ENCODE measurements around the gene ABCC1.

The ABCC1 gene

DNA sequence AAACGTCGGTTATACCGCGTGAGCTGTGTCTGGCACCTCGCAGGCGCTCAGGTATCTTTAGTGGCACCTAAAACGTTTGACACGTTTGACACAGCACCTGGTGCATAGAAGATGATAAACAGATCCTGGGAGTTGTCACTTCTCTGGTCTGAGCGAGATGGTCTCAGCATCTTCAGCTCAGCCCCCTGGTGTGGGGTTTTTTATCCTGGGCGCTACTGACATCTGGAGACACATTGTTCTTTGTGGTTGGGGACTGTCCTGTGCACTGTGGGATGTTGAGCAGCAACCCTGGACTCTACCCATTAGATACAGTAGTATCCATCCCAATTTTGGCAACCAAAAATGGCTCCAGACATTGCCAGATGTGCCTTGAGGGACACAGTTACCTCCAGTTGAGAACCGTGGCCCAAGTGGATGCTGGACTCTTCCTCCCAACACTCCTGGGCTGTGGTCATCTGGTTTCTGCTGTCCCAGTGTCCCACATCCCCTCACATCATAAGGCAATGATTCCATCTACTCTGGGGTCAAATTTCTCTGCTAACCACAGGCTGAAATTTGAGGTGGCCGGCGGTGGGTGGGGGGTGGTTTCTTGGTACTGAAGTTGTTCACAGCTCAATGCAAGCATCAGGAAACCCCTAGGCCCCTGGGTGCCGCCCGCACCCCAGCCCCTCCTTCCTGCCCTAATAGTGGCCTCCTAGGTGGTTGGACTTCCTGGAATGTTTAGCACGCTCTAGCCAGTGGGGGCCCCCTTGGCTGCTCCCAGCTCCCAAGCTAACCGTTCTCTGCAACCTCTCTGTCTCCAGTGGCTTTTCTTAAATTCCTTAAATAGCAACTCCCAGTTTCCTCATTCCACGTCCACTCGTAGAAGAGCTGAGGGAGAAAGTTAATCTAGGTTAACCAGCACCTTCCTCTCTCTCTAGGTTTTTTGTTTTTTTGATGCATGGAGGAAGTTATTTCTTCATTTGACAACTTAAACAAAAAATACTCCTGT is 124.8 kb downstream of the ABCC1 start:
- Histone ChIP-seq H3K9me2 (replicated peaks; ENCODE audit: insufficient read depth, low read length) (no peaks in the 10 kb centered on the region), H3K27me3 (ENCODE audit: low read length) (no peaks in the 10 kb centered on the region), H4K20me1 (ENCODE audit: low read depth, low read length) (no peaks in the 10 kb centered on the region), H3K9ac (ENCODE audit: low read length) (no peak overlapping the region), H3K36me3 (ENCODE audit: low read length) (0 out of 2 replicates have a peak, but pooled peaks cover 2% of the 10 kb centered on the region), H3F3A (ENCODE audit: insufficient read depth) (no peaks in the 10 kb centered on the region), H3K4me2 (ENCODE audit: low read depth, low read length, poor library complexity, severe bottlenecking) (no peak overlapping the region), H3K9me3 (ENCODE audit: insufficient read depth, low read length) (no peaks in the 10 kb centered on the region), H2AFZ (ENCODE audit: low read depth, low read length, severe bottlenecking) (no peak overlapping the region), H3K79me2 (ENCODE audit: insufficient read depth, low read length) (no peaks in the 10 kb centered on the region), H3K27ac (ENCODE audit: low read depth, low read length) (no peak overlapping the region), H3K4me3 (ENCODE audit: insufficient read depth, low read length, poor library complexity, severe bottlenecking) (no peak overlapping the region)
- TF ChIP-seq CTCF (IDR thresholded peaks at IDR 0.05; ENCODE audit: insufficient read depth, low read length, poor library complexity, severe bottlenecking): no peak
- TF ChIP-seq EZH2phosphoT487 (conservative IDR thresholded peaks at IDR 0.05; ENCODE audit: low read length): no peak

DNA sequence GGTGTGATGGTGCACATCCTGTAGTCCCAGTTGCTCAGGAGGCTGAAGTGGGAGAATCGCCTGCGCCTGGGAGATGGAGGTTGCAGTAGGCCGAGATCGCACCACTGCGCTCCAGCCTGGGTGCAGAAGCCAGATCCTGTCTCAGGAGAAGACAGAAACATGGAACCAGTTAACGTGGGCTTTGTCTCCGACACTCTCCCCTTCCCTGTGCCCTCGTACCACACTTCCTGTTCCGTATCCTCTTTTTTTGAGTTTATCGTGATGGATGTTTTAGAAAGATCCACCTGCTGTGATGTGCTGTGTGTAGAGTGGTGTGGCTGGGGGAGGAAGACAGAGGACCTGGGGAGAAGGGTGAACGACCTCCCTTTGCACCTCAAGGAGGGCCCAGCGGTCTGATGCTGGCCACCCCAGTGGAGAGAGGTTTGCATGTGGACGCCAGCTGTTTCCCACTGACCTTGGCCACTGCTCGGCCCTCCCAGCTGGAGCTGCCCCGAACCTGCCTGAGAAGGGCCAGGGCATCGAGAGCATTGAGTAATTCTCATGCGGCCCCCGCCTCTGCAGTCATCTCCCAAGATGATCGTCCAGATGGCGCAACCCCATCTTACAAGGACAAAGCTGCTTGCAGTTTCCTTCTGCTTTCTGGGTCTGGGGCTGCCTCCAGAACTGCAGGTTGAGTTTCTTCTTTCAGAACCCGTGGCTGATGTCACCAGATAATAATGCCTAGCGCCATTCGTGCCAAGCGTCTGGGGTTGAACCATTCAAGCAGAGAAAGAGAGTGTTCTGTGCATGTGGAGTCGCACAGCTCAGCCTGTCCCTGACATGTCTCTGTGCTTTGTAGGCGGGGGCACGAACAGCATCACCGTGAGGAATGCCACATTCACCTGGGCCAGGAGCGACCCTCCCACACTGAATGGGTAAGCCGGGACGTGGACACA is 126.3 kb downstream of the ABCC1 start:
- Histone ChIP-seq H3K79me2 (ENCODE audit: insufficient read depth, low read length) (no peaks in the 10 kb centered on the region), H3K9me3 (ENCODE audit: insufficient read depth, low read length) (no peaks in the 10 kb centered on the region), H2AFZ (ENCODE audit: low read depth, low read length, severe bottlenecking) (no peak overlapping the region), H4K20me1 (ENCODE audit: low read depth, low read length) (no peaks in the 10 kb centered on the region), H3K36me3 (ENCODE audit: low read length) (0 out of 2 replicates have a peak, but pooled peaks cover 2% of the 10 kb centered on the region), H3K9ac (ENCODE audit: low read length) (no peak overlapping the region), H3K4me2 (ENCODE audit: low read depth, low read length, poor library complexity, severe bottlenecking) (no peak overlapping the region), H3K9me2 (replicated peaks; ENCODE audit: insufficient read depth, low read length) (no peaks in the 10 kb centered on the region), H3K4me3 (ENCODE audit: insufficient read depth, low read length, poor library complexity, severe bottlenecking) (no peak overlapping the region), H3K27me3 (ENCODE audit: low read length) (no peaks in the 10 kb centered on the region), H3K27ac (ENCODE audit: low read depth, low read length) (no peak overlapping the region), H3F3A (ENCODE audit: insufficient read depth) (no peaks in the 10 kb centered on the region)
- no peak for TF ChIP-seq CTCF (IDR thresholded peaks at IDR 0.05; ENCODE audit: insufficient read depth, low read length, poor library complexity, severe bottlenecking)
- TF ChIP-seq EZH2phosphoT487 (conservative IDR thresholded peaks at IDR 0.05; ENCODE audit: low read length): no peak

DNA sequence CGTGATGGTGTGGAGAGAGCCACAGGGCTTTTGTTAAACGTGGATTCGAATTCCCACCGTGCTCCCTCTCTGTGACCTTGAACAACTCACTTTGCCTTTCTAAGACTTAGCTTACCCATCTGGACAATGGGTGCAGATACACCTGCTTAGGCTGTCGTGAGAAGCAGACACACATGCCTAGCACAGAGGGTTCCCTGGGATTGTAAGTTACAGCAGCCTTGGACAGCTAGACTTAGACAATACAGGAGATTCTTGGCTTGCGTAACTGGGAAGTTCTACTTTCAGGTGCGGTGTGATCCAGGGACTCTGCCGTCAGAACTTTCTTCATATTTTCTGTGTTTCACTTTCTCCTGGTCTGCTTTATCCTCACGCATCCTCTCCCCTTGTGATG is 127.0 kb downstream of the ABCC1 start:
- H3K4me3 ChIP-seq (ENCODE audit: insufficient read depth, low read length, poor library complexity, severe bottlenecking): no peak overlapping the region
- no peaks in the 10 kb centered on the region for H4K20me1 ChIP-seq (ENCODE audit: low read depth, low read length)
- TF ChIP-seq EZH2phosphoT487 (conservative IDR thresholded peaks at IDR 0.05; ENCODE audit: low read length) (no peak), CTCF (IDR thresholded peaks at IDR 0.05; ENCODE audit: insufficient read depth, low read length, poor library complexity, severe bottlenecking) (no peak)
- H3K9ac ChIP-seq (ENCODE audit: low read length): no peak overlapping the region
- no peaks in the 10 kb centered on the region for H3K79me2 ChIP-seq (ENCODE audit: insufficient read depth, low read length)
- 0 out of 2 replicates have a peak, but pooled peaks cover 2% of the 10 kb centered on the region for H3K36me3 ChIP-seq (ENCODE audit: low read length)
- H3K9me2 ChIP-seq (replicated peaks; ENCODE audit: insufficient read depth, low read length): no peaks in the 10 kb centered on the region
- H3K9me3 ChIP-seq (ENCODE audit: insufficient read depth, low read length): no peaks in the 10 kb centered on the region
- no peaks in the 10 kb centered on the region for H3F3A ChIP-seq (ENCODE audit: insufficient read depth)
- no peak overlapping the region for H3K27ac ChIP-seq (ENCODE audit: low read depth, low read length)
- H3K27me3 ChIP-seq (ENCODE audit: low read length): no peaks in the 10 kb centered on the region
- H2AFZ ChIP-seq (ENCODE audit: low read depth, low read length, severe bottlenecking): no peak overlapping the region
- H3K4me2 ChIP-seq (ENCODE audit: low read depth, low read length, poor library complexity, severe bottlenecking): no peak overlapping the region

Data from SU-DHL-6 (cell line).